ENCODE results near the gene RAX2. TPM values are rescaled to one million over a fixed set of nuclear protein-coding genes. Genes with fewer than 3 reads are reported as not detected.

The RAX2 gene
- total and polyA plus RNA-seq, 2 donors (not counting 1 experiment from before 2014, with no cell fraction given): not detected

DNA sequence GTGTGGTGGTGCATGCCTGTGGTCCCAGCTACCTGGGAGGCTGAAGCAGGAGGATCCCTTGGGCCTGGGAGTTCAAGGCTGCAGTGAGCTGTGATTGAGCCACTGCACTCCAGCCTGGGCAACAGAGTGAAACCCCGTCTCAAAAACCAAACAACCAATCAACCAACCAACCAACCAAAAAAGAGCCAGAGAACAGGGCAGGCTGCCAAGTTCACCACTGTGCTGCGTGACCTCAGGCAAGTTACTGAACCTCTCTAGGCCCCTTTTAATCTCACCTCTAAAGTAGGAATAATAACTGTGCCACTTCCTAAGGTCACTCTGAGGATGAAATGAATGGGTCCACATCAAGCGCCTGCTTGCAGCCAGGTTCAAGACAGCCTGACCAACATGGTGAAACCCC is 46.9 kb downstream of the RAX2 start:
- Histone ChIP-seq H3K79me2 (ENCODE audit: control insufficient read depth, insufficient read depth, low read length) (no peaks in the 10 kb centered on the region), H4K20me1 (ENCODE audit: control insufficient read depth, extremely low read depth, insufficient read depth, low read length) (no peaks in the 10 kb centered on the region), H3K4me3 (replicated peaks in 1 of 4; ENCODE audit: control extremely low read depth in 1 of 4, insufficient read depth in 1 of 4, low read depth in 3 of 4, low read length in 4 of 4) (no peak overlapping the region), H3K9ac (ENCODE audit: insufficient read depth, low read length) (no peak overlapping the region), H3K4me1 (ENCODE audit: control insufficient read depth, extremely low read depth, insufficient read depth, low read length) (no peaks in the 10 kb centered on the region), H3K27ac (ENCODE audit: insufficient read depth, low read length) (no peak overlapping the region), H3K27me3 (ENCODE audit: control insufficient read depth, insufficient read depth, low read length) (peaks cover 23% of the 10 kb centered on the region), H3K9me3 (ENCODE audit: control insufficient read depth, insufficient read depth, low read depth, low read length) (no peaks in the 10 kb centered on the region), H3K36me3 (ENCODE audit: control insufficient read depth, insufficient read depth, low read length) (no peaks in the 10 kb centered on the region), H2AFZ (ENCODE audit: low read length) (no peak overlapping the region), H3K4me2 (ENCODE audit: extremely low read depth, insufficient read depth, low read length) (no peak overlapping the region)
- TF ChIP-seq, protein P1, sequence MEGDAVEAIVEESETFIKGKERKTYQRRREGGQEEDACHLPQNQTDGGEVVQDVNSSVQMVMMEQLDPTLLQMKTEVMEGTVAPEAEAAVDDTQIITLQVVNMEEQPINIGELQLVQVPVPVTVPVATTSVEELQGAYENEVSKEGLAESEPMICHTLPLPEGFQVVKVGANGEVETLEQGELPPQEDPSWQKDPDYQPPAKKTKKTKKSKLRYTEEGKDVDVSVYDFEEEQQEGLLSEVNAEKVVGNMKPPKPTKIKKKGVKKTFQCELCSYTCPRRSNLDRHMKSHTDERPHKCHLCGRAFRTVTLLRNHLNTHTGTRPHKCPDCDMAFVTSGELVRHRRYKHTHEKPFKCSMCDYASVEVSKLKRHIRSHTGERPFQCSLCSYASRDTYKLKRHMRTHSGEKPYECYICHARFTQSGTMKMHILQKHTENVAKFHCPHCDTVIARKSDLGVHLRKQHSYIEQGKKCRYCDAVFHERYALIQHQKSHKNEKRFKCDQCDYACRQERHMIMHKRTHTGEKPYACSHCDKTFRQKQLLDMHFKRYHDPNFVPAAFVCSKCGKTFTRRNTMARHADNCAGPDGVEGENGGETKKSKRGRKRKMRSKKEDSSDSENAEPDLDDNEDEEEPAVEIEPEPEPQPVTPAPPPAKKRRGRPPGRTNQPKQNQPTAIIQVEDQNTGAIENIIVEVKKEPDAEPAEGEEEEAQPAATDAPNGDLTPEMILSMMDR (conservative IDR thresholded peaks at IDR 0.05 in 1 of 2, IDR thresholded peaks at IDR 0.05 in 1 of 2; ENCODE audit: low read depth in 1 of 2, low read length in 2 of 2): no peak
- TF ChIP-seq EZH2 (IDR thresholded peaks at IDR 0.05; ENCODE audit: low read length, missing control alignments): no peak
- DNase-seq (ENCODE audit: low read depth in 2 of 2): no peak

DNA sequence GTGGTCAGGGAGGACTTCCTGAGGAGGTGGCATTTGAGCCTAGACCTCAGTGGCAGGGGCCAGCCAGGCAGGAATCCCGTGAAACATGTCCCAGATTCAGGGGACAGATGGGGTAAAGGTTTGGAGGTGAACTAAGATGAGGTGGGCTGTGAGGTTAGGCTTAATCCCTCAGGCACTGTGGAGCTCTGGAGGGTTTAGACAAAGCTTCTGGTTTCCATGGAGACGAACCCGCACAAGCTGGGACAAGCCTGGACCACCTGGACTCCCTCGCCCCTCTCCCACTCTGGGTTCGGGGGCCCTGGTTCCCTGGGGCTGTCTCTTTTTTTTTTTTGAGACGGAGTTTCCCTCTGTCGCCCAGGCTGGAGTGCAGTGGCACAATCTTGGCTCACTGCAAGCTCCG is 48.1 kb downstream of the RAX2 start:
- Histone ChIP-seq H4K20me1 (ENCODE audit: control insufficient read depth, extremely low read depth, insufficient read depth, low read length) (no peaks in the 10 kb centered on the region), H3K9ac (ENCODE audit: insufficient read depth, low read length) (no peak overlapping the region), H3K79me2 (ENCODE audit: control insufficient read depth, insufficient read depth, low read length) (no peaks in the 10 kb centered on the region), H2AFZ (ENCODE audit: low read length) (no peak overlapping the region), H3K4me2 (ENCODE audit: extremely low read depth, insufficient read depth, low read length) (no peak overlapping the region), H3K27ac (ENCODE audit: insufficient read depth, low read length) (no peak overlapping the region), H3K4me1 (ENCODE audit: control insufficient read depth, extremely low read depth, insufficient read depth, low read length) (no peaks in the 10 kb centered on the region), H3K9me3 (ENCODE audit: control insufficient read depth, insufficient read depth, low read depth, low read length) (no peaks in the 10 kb centered on the region), H3K36me3 (ENCODE audit: control insufficient read depth, insufficient read depth, low read length) (no peaks in the 10 kb centered on the region), H3K4me3 (replicated peaks in 1 of 4; ENCODE audit: control extremely low read depth in 1 of 4, insufficient read depth in 1 of 4, low read depth in 3 of 4, low read length in 4 of 4) (no peak overlapping the region), H3K27me3 (ENCODE audit: control insufficient read depth, insufficient read depth, low read length) (peaks cover 23% of the 10 kb centered on the region)
- TF ChIP-seq, protein P1 (conservative IDR thresholded peaks at IDR 0.05 in 1 of 2, IDR thresholded peaks at IDR 0.05 in 1 of 2; ENCODE audit: low read depth in 1 of 2, low read length in 2 of 2): no peak
- no peak for TF ChIP-seq EZH2 (IDR thresholded peaks at IDR 0.05; ENCODE audit: low read length, missing control alignments)
- DNase-seq (ENCODE audit: low read depth in 2 of 2): no peak

DNA sequence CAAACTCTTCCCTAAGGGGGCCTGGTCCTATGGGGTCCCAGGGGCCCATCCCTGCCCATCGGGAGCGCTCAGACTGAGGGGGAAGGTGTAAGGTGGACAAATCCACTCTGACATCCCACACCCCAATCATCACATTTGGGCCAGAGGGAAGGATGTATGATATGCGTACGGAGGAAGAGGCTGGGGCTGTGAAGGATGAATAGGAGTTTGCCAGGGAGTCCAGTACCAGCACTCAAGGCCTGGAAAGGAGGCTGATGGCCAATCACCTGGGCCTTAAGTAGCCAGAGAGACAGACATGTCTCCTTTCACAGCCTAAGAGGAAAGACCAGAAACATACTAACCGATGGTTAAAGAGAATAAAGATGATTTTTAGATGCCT is 48.9 kb downstream of the RAX2 start:
- Histone ChIP-seq H3K27ac (ENCODE audit: insufficient read depth, low read length) (no peak overlapping the region), H3K4me2 (ENCODE audit: extremely low read depth, insufficient read depth, low read length) (no peak overlapping the region), H3K27me3 (ENCODE audit: control insufficient read depth, insufficient read depth, low read length) (peaks cover 23% of the 10 kb centered on the region), H3K79me2 (ENCODE audit: control insufficient read depth, insufficient read depth, low read length) (no peaks in the 10 kb centered on the region), H2AFZ (ENCODE audit: low read length) (no peak overlapping the region), H4K20me1 (ENCODE audit: control insufficient read depth, extremely low read depth, insufficient read depth, low read length) (no peaks in the 10 kb centered on the region), H3K9ac (ENCODE audit: insufficient read depth, low read length) (no peak overlapping the region), H3K36me3 (ENCODE audit: control insufficient read depth, insufficient read depth, low read length) (no peaks in the 10 kb centered on the region), H3K4me1 (ENCODE audit: control insufficient read depth, extremely low read depth, insufficient read depth, low read length) (no peaks in the 10 kb centered on the region), H3K4me3 (replicated peaks in 1 of 4; ENCODE audit: control extremely low read depth in 1 of 4, insufficient read depth in 1 of 4, low read depth in 3 of 4, low read length in 4 of 4) (no peak overlapping the region), H3K9me3 (ENCODE audit: control insufficient read depth, insufficient read depth, low read depth, low read length) (no peaks in the 10 kb centered on the region)
- no peak for DNase-seq (ENCODE audit: low read depth in 2 of 2)
- peak; percentile 54 for TF ChIP-seq EZH2 (IDR thresholded peaks at IDR 0.05; ENCODE audit: low read length, missing control alignments)
- TF ChIP-seq, protein P1 (conservative IDR thresholded peaks at IDR 0.05 in 1 of 2, IDR thresholded peaks at IDR 0.05 in 1 of 2; ENCODE audit: low read depth in 1 of 2, low read length in 2 of 2): no peak

Measured in fibroblast of lung (primary cell).